ENCODE data around the gene PAFAH2. TPM values are rescaled to one million over a fixed set of nuclear protein-coding genes. Genes with fewer than 3 reads are reported as not detected.

The PAFAH2 gene
- polyA plus RNA-seq, 1 of the 3 experiments (the other 2 are of a cell fraction): 10.8 TPM

DNA sequence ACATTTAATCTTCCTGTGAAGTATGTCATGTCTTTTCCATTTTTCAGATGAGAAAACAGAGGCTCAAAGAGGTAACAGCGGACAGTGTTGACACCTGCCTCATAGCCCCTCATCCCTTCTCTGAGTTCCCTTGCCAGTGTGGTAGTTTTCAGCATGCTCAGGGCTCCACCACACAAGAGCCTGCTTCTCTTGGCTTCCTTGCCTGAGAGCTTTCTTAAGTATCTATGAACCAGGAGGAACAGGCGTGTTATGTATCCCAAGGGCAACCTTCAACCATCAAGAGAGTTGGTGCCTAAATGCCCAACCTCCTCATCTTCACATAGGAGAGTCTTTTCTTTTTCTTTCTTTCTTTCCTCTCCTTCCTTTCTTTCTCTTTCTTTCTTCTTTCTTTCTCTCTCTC lies 5.9 kb upstream of the PAFAH2 start:
- no peak for DNase-seq
- Histone ChIP-seq H3K4me2 (no peak overlapping the region), H3K9me2 (no peaks in the 10 kb centered on the region), H3K27ac (ENCODE audit: low read depth in 2 of 2, low read length in 1 of 2) (no peak overlapping the region), H3F3A (replicated peaks; ENCODE audit: insufficient read depth) (no peaks in the 10 kb centered on the region), H4K20me1 (ENCODE audit: insufficient read depth) (no peaks in the 10 kb centered on the region), H3K4me3 (ENCODE audit: low read depth in 2 of 2, low read length in 1 of 2) (no peak overlapping the region), H3K27me3 (ENCODE audit: insufficient read depth) (no peaks in the 10 kb centered on the region), H3K9me3 (no peaks in the 10 kb centered on the region), H3K36me3 (replicated peaks in 1 of 2; ENCODE audit: control insufficient read depth in 1 of 2, insufficient read depth in 2 of 2, low read length in 1 of 2) (no peaks in the 10 kb centered on the region), H3K9ac (no peak overlapping the region), H3K4me1 (ENCODE audit: control insufficient read depth in 1 of 2, insufficient read depth in 2 of 2, low read depth in 1 of 2, low read length in 1 of 2) (peaks cover 0 to 6% of the 10 kb centered on the region in 2 experiments; a peak in 1 of 4 replicates), H2AFZ (ENCODE audit: low read depth) (no peak overlapping the region), H3K79me2 (ENCODE audit: insufficient read depth) (no peaks in the 10 kb centered on the region)
- POLR2A ChIA-PET: no interaction called here
- CTCF ChIA-PET: interaction anchor here (0.9 to 14.4 kb wide), 4 partner anchors 9 to 103 kb away, joined by 3 to 344 read pairs (median 4); partner anchors contain the start of genes EXTL1 and STMN1
- TF ChIP-seq NFIC (IDR thresholded peaks at IDR 0.05; ENCODE audit: borderline replicate concordance) (no peak), USF2 (IDR thresholded peaks at IDR 0.05; ENCODE audit: borderline replicate concordance, low read depth, low read length) (no peak), FOSL2 (IDR thresholded peaks at IDR 0.05; ENCODE audit: borderline replicate concordance, low read depth) (no peak), ZBTB33 (IDR thresholded peaks at IDR 0.05; ENCODE audit: borderline replicate concordance, low read depth) (no peak), SMC3 (IDR thresholded peaks at IDR 0.05; ENCODE audit: low read depth, low read length) (no peak), RXRA (IDR thresholded peaks at IDR 0.05; ENCODE audit: borderline replicate concordance, low read depth) (no peak), FOXJ3 (CRISPR knock-in tag; IDR thresholded peaks at IDR 0.05) (no peak), SIN3A (IDR thresholded peaks at IDR 0.05; ENCODE audit: borderline replicate concordance, low read depth, low read length) (no peak), RAD21 (IDR thresholded peaks at IDR 0.05; ENCODE audit: low read length) (no peak), CHD2 (IDR thresholded peaks at IDR 0.05; ENCODE audit: low read length, partially characterized antibody) (no peak), FOXM1 (IDR thresholded peaks at IDR 0.05; ENCODE audit: low read depth) (no peak), YY1 (IDR thresholded peaks at IDR 0.05; ENCODE audit: low read depth) (no peak), MEF2A (IDR thresholded peaks at IDR 0.05; ENCODE audit: borderline replicate concordance, low read depth) (no peak), ELF1 (IDR thresholded peaks at IDR 0.05) (no peak)
- TF ChIP-seq, protein P1, sequence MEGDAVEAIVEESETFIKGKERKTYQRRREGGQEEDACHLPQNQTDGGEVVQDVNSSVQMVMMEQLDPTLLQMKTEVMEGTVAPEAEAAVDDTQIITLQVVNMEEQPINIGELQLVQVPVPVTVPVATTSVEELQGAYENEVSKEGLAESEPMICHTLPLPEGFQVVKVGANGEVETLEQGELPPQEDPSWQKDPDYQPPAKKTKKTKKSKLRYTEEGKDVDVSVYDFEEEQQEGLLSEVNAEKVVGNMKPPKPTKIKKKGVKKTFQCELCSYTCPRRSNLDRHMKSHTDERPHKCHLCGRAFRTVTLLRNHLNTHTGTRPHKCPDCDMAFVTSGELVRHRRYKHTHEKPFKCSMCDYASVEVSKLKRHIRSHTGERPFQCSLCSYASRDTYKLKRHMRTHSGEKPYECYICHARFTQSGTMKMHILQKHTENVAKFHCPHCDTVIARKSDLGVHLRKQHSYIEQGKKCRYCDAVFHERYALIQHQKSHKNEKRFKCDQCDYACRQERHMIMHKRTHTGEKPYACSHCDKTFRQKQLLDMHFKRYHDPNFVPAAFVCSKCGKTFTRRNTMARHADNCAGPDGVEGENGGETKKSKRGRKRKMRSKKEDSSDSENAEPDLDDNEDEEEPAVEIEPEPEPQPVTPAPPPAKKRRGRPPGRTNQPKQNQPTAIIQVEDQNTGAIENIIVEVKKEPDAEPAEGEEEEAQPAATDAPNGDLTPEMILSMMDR (IDR thresholded peaks at IDR 0.05): no peak
- TF ChIP-seq, protein P2, sequence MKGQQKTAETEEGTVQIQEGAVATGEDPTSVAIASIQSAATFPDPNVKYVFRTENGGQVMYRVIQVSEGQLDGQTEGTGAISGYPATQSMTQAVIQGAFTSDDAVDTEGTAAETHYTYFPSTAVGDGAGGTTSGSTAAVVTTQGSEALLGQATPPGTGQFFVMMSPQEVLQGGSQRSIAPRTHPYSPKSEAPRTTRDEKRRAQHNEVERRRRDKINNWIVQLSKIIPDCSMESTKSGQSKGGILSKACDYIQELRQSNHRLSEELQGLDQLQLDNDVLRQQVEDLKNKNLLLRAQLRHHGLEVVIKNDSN (IDR thresholded peaks at IDR 0.05; ENCODE audit: borderline replicate concordance, low read depth): no peak
- 72% methylated on average over 2 of the region's 2 CpGs for WGBS (ENCODE audit: low lambda C conversion rate)

Measured in SK-N-SH (cell line).